Measurements from ENCODE around the gene CENPX. TPM values are rescaled to one million over a fixed set of nuclear protein-coding genes. Genes with fewer than 3 reads are reported as not detected.

CENPX gene
- total and polyA plus RNA-seq, 2 donors (not counting 3 experiments of a cell fraction or from before 2014, with no cell fraction given): 56.2 to 67.2 TPM

DNA sequence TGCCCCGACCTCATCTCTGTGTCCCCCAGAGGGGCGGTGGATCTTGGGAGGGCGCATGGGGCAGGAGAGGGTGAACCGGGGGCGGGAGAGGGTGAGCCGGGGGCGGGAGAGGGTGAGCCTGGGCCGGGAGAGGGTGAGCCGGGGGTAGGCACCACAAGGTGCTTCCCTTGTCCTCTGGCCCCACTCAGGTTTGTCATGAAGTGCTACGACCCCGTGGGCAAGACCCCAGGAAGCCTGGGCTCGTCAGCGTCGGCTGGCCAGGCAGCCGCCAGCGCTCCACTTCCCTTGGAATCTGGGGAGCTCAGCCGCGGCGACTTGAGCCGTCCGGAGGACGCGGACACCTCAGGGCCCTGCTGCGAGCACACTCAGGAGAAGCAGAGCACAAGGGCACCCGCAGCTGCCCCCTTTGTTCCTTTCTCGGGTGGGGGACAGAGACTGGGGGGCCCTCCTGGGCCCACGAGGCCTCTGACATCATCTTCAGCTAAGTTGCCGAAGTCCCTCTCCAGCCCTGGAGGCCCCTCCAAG, 26.4 kb downstream of the CENPX start:
- FAIRE-seq (no peak), DNase-seq (ENCODE audit: low read depth, low spot score) (no peak)
- dilution Hi-C loops (cut with MboI; ENCODE audit: extremely low pct_ligation_motif_present, low sequenced_read_pairs): no loop called here
- H3K79me2 ChIP-seq (ENCODE audit: control insufficient read depth, insufficient read depth, low read length): no peaks in the 10 kb centered on the region
- ChIA-PET POLR2A (no interaction called here), CTCF (interaction anchor here (1.2 to 2.0 kb wide), 3 partner anchors 24 to 37 kb away, joined by 3 to 12 read pairs (median 8); no protein-coding TSS in a partner anchor)
- no peak overlapping the region for H3K27ac ChIP-seq (ENCODE audit: insufficient read depth, low read depth, low read length)
- TF ChIP-seq POLR2A (IDR thresholded peaks at IDR 0.05; ENCODE audit: low read depth, low read length): no peak
- TF ChIP-seq, protein P1, sequence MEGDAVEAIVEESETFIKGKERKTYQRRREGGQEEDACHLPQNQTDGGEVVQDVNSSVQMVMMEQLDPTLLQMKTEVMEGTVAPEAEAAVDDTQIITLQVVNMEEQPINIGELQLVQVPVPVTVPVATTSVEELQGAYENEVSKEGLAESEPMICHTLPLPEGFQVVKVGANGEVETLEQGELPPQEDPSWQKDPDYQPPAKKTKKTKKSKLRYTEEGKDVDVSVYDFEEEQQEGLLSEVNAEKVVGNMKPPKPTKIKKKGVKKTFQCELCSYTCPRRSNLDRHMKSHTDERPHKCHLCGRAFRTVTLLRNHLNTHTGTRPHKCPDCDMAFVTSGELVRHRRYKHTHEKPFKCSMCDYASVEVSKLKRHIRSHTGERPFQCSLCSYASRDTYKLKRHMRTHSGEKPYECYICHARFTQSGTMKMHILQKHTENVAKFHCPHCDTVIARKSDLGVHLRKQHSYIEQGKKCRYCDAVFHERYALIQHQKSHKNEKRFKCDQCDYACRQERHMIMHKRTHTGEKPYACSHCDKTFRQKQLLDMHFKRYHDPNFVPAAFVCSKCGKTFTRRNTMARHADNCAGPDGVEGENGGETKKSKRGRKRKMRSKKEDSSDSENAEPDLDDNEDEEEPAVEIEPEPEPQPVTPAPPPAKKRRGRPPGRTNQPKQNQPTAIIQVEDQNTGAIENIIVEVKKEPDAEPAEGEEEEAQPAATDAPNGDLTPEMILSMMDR (IDR thresholded peaks at IDR 0.05; ENCODE audit: extremely low read depth in 1 of 2, insufficient read depth in 1 of 2, low read depth in 1 of 2, low read length in 2 of 2): no peak
- intact Hi-C loops (cut with micrococcal nuclease): no loop called here
- no peaks in the 10 kb centered on the region for H3K9me3 ChIP-seq (replicated peaks; ENCODE audit: control insufficient read depth, insufficient read depth, low read length)
- BruUV-seq (replicated peaks): no TSS peak
- H3K4me1 ChIP-seq (ENCODE audit: control insufficient read depth, extremely low read depth, insufficient read depth, low read length): peaks cover 2% of the 10 kb centered on the region
- H3K9ac ChIP-seq (replicated peaks; ENCODE audit: extremely low read depth, insufficient read depth, low read length): no peak overlapping the region
- no peak overlapping the region for H3K4me2 ChIP-seq (ENCODE audit: insufficient read depth, low read length)
- no peaks in the 10 kb centered on the region for H3K27me3 ChIP-seq (ENCODE audit: control insufficient read depth in 2 of 2, insufficient read depth in 2 of 2, low read length in 2 of 2)
- H3K36me3 ChIP-seq (ENCODE audit: control insufficient read depth in 2 of 2, extremely low read depth in 1 of 2, insufficient read depth in 2 of 2, low read length in 2 of 2): no peaks in the 10 kb centered on the region
- H4K20me1 ChIP-seq (replicated peaks; ENCODE audit: control insufficient read depth, extremely low read depth, insufficient read depth, low read length): no peaks in the 10 kb centered on the region
- no peak overlapping the region for H3K4me3 ChIP-seq (replicated peaks in 1 of 3; ENCODE audit: insufficient read depth in 1 of 3, low read depth in 1 of 3, low read length in 3 of 3)
- H3K9me1 ChIP-seq (replicated peaks; ENCODE audit: control insufficient read depth, extremely low read depth, insufficient read depth, low read length): no peaks in the 10 kb centered on the region
- H2AFZ ChIP-seq (ENCODE audit: low read depth, low read length): no peak overlapping the region

DNA sequence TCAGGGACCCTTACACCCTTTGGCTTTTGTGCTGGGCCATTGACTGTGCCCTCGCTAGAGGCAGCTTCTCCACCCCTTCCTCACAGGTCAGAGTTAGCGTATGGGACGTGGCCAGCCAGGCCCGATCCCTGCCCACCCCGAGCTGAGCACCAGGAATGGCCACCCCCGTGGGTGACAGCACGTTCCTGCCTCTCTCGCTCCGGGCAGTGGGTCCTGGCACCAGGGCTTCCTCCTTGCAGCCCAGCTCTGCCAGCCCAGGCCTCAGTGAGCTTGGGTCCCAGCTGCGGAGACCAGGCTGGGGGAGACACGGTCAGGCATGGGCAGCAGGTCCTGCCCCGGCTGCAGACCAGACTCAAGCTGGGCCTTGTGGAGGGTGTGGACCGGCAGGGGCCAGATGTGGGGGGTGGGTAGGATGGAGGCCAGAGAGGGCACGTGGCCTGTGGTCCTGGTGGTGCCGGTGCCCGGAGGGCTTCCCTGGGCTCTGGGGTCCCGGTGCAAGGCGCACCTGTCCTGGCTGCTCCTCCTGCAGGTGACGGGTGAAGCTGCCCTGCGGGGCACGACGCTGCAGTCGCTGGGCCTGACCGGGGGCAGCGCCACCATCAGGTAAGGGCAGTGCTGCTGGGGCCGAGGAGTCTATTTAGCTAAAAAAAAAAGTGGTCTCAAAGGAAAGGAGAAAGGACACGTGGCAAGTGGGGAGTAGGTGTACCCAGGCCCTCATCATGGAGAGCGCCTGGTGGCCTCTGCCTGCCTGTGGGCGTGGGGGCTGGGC, 27.0 kb downstream of the CENPX start:
- ChIA-PET POLR2A (no interaction called here), CTCF (interaction anchor here (0.8 to 2.0 kb wide), 3 partner anchors 17 to 35 kb away, joined by 3 to 12 read pairs (median 3); no protein-coding TSS in a partner anchor)
- Histone ChIP-seq H3K79me2 (ENCODE audit: control insufficient read depth, insufficient read depth, low read length) (no peaks in the 10 kb centered on the region), H3K9me1 (replicated peaks; ENCODE audit: control insufficient read depth, extremely low read depth, insufficient read depth, low read length) (no peaks in the 10 kb centered on the region), H3K36me3 (ENCODE audit: control insufficient read depth in 2 of 2, extremely low read depth in 1 of 2, insufficient read depth in 2 of 2, low read length in 2 of 2) (no peaks in the 10 kb centered on the region), H3K4me1 (ENCODE audit: control insufficient read depth, extremely low read depth, insufficient read depth, low read length) (peaks cover 2% of the 10 kb centered on the region), H3K27me3 (ENCODE audit: control insufficient read depth in 2 of 2, insufficient read depth in 2 of 2, low read length in 2 of 2) (no peaks in the 10 kb centered on the region), H3K4me2 (ENCODE audit: insufficient read depth, low read length) (no peak overlapping the region), H3K9ac (replicated peaks; ENCODE audit: extremely low read depth, insufficient read depth, low read length) (no peak overlapping the region), H4K20me1 (replicated peaks; ENCODE audit: control insufficient read depth, extremely low read depth, insufficient read depth, low read length) (no peaks in the 10 kb centered on the region), H2AFZ (ENCODE audit: low read depth, low read length) (no peak overlapping the region), H3K4me3 (replicated peaks in 1 of 3; ENCODE audit: insufficient read depth in 1 of 3, low read depth in 1 of 3, low read length in 3 of 3) (no peak overlapping the region), H3K9me3 (replicated peaks; ENCODE audit: control insufficient read depth, insufficient read depth, low read length) (no peaks in the 10 kb centered on the region), H3K27ac (ENCODE audit: insufficient read depth, low read depth, low read length) (no peak overlapping the region)
- TF ChIP-seq MYC (IDR thresholded peaks at IDR 0.05; ENCODE audit: low read depth, low read length): no peak
- no peak for TF ChIP-seq POLR2AphosphoS5 (IDR thresholded peaks at IDR 0.05; ENCODE audit: insufficient read depth, low read depth, low read length)
- TF ChIP-seq GATA2 (IDR thresholded peaks at IDR 0.05; ENCODE audit: insufficient read depth, insufficient read length, low read depth, low read length): no peak
- TF ChIP-seq, protein P1 (IDR thresholded peaks at IDR 0.05; ENCODE audit: extremely low read depth in 1 of 2, insufficient read depth in 1 of 2, low read depth in 1 of 2, low read length in 2 of 2): no peak
- TF ChIP-seq JUN (IDR thresholded peaks at IDR 0.05; ENCODE audit: borderline replicate concordance, insufficient read depth, insufficient read length, low read depth): no peak
- no peak for TF ChIP-seq EZH2 (IDR thresholded peaks at IDR 0.05; ENCODE audit: borderline replicate concordance, low read depth, low read length, severe bottlenecking)
- TF ChIP-seq POLR2A (IDR thresholded peaks at IDR 0.05; ENCODE audit: low read depth, low read length): no peak
- no peak for TF ChIP-seq FOS (IDR thresholded peaks at IDR 0.05; ENCODE audit: borderline replicate concordance, insufficient read depth, low read length)
- TF ChIP-seq, protein P2, sequence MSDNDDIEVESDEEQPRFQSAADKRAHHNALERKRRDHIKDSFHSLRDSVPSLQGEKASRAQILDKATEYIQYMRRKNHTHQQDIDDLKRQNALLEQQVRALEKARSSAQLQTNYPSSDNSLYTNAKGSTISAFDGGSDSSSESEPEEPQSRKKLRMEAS (IDR thresholded peaks at IDR 0.05; ENCODE audit: insufficient read depth, insufficient read length): no peak
- DNase-seq (ENCODE audit: low read depth, low spot score): no peak
- dilution Hi-C loops (cut with MboI; ENCODE audit: extremely low pct_ligation_motif_present, low sequenced_read_pairs) (no loop called here), intact Hi-C loops (cut with micrococcal nuclease) (no loop called here)
- no TSS peak for BruUV-seq (replicated peaks)
- no peak for FAIRE-seq
